ENCODE results near the gene GLRA1.
"Not testable (repeated sequence)": the region's sequence is repeated elsewhere in the genome, so short reads cannot be mapped to it uniquely, and the experiment has no call there.

Gene GLRA1

GRCh38 chr5:151902215-151902614 is 22.4 kb downstream of the GLRA1 start:
- no peak overlapping the region for H3K4me3 ChIP-seq (ENCODE audit: low read length in 2 of 2)
- H3K9me3 ChIP-seq (ENCODE audit: control insufficient read depth in 2 of 2, low read length in 2 of 2): no peaks in the 10 kb centered on the region
- H3K27me3 ChIP-seq (ENCODE audit: control insufficient read depth in 1 of 2, insufficient read depth in 2 of 2, low read length in 2 of 2): no peaks in the 10 kb centered on the region
- no peaks in the 10 kb centered on the region for H3K36me3 ChIP-seq (ENCODE audit: control insufficient read depth in 2 of 2, insufficient read depth in 2 of 2, low read length in 2 of 2)
- H3K9ac ChIP-seq (ENCODE audit: low read length in 2 of 2): no peak overlapping the region
- H3K4me1 ChIP-seq (ENCODE audit: control insufficient read depth, insufficient read depth, low read length): peaks cover 10% of the 10 kb centered on the region
- no peak overlapping the region for H3K27ac ChIP-seq (ENCODE audit: low read length)

GRCh38 chr5:151901611-151902010 is 23.0 kb downstream of the GLRA1 start:
- no peak overlapping the region for H3K9ac ChIP-seq (ENCODE audit: low read length in 2 of 2)
- H3K4me3 ChIP-seq (ENCODE audit: low read length in 2 of 2): no peak overlapping the region
- H3K27ac ChIP-seq (ENCODE audit: low read length): no peak overlapping the region
- no peaks in the 10 kb centered on the region for H3K36me3 ChIP-seq (ENCODE audit: control insufficient read depth in 2 of 2, insufficient read depth in 2 of 2, low read length in 2 of 2)
- H3K9me3 ChIP-seq (ENCODE audit: control insufficient read depth in 2 of 2, low read length in 2 of 2): no peaks in the 10 kb centered on the region
- peaks cover 11% of the 10 kb centered on the region for H3K4me1 ChIP-seq (ENCODE audit: control insufficient read depth, insufficient read depth, low read length)
- H3K27me3 ChIP-seq (ENCODE audit: control insufficient read depth in 1 of 2, insufficient read depth in 2 of 2, low read length in 2 of 2): no peaks in the 10 kb centered on the region

GRCh38 chr5:151900891-151901290 is 23.8 kb downstream of the GLRA1 start:
- Histone ChIP-seq H3K4me1 (ENCODE audit: control insufficient read depth, insufficient read depth, low read length) (peaks cover 16% of the 10 kb centered on the region), H3K27ac (ENCODE audit: low read length) (no peak overlapping the region), H3K36me3 (ENCODE audit: control insufficient read depth in 2 of 2, insufficient read depth in 2 of 2, low read length in 2 of 2) (no peaks in the 10 kb centered on the region), H3K9me3 (ENCODE audit: control insufficient read depth in 2 of 2, low read length in 2 of 2) (no peaks in the 10 kb centered on the region), H3K27me3 (ENCODE audit: control insufficient read depth in 1 of 2, insufficient read depth in 2 of 2, low read length in 2 of 2) (no peaks in the 10 kb centered on the region), H3K9ac (ENCODE audit: low read length in 2 of 2) (no peak overlapping the region), H3K4me3 (ENCODE audit: low read length in 2 of 2) (peak overlapping the region in 1 of 2 donors; percentile 9)

- Histone ChIP-seq H3K36me3 (ENCODE audit: control insufficient read depth in 2 of 2, insufficient read depth in 2 of 2, low read length in 2 of 2) (no peaks in the 10 kb centered on the region), H3K9ac (ENCODE audit: low read length in 2 of 2) (no peak overlapping the region), H3K4me3 (ENCODE audit: low read length in 2 of 2) (no peak overlapping the region), H3K27me3 (ENCODE audit: control insufficient read depth in 1 of 2, insufficient read depth in 2 of 2, low read length in 2 of 2) (no peaks in the 10 kb centered on the region), H3K9me3 (ENCODE audit: control insufficient read depth in 2 of 2, low read length in 2 of 2) (no peaks in the 10 kb centered on the region), H3K27ac (ENCODE audit: low read length) (no peak overlapping the region), H3K4me1 (ENCODE audit: control insufficient read depth, insufficient read depth, low read length) (peaks cover 22% of the 10 kb centered on the region)
These were observed 25.3 kb downstream of the GLRA1 start for GRCh38 chr5:151899399-151899798.

- Histone ChIP-seq H3K9me3 (ENCODE audit: control insufficient read depth in 2 of 2, low read length in 2 of 2) (no peaks in the 10 kb centered on the region), H3K27me3 (ENCODE audit: control insufficient read depth in 1 of 2, insufficient read depth in 2 of 2, low read length in 2 of 2) (no peaks in the 10 kb centered on the region), H3K36me3 (ENCODE audit: control insufficient read depth in 2 of 2, insufficient read depth in 2 of 2, low read length in 2 of 2) (no peaks in the 10 kb centered on the region), H3K4me3 (ENCODE audit: low read length in 2 of 2) (no peak overlapping the region), H3K9ac (ENCODE audit: low read length in 2 of 2) (no peak overlapping the region), H3K27ac (ENCODE audit: low read length) (no peak overlapping the region), H3K4me1 (ENCODE audit: control insufficient read depth, insufficient read depth, low read length) (peaks cover 22% of the 10 kb centered on the region)
These were observed 26.8 kb downstream of the GLRA1 start for GRCh38 chr5:151897896-151898295.

- no peak overlapping the region for H3K9ac ChIP-seq (ENCODE audit: low read length in 2 of 2)
- no peaks in the 10 kb centered on the region for H3K36me3 ChIP-seq (ENCODE audit: control insufficient read depth in 2 of 2, insufficient read depth in 2 of 2, low read length in 2 of 2)
- H3K27ac ChIP-seq (ENCODE audit: low read length): no peak overlapping the region
- peaks cover 22% of the 10 kb centered on the region for H3K4me1 ChIP-seq (ENCODE audit: control insufficient read depth, insufficient read depth, low read length)
- no peak overlapping the region for H3K4me3 ChIP-seq (ENCODE audit: low read length in 2 of 2)
- H3K9me3 ChIP-seq (ENCODE audit: control insufficient read depth in 2 of 2, low read length in 2 of 2): no peaks in the 10 kb centered on the region
- H3K27me3 ChIP-seq (ENCODE audit: control insufficient read depth in 1 of 2, insufficient read depth in 2 of 2, low read length in 2 of 2): no peaks in the 10 kb centered on the region
These were observed 27.6 kb downstream of the GLRA1 start for GRCh38 chr5:151897020-151897552.

- H3K9me3 ChIP-seq (ENCODE audit: control insufficient read depth in 2 of 2, low read length in 2 of 2): no peaks in the 10 kb centered on the region
- peaks cover 20% of the 10 kb centered on the region for H3K4me1 ChIP-seq (ENCODE audit: control insufficient read depth, insufficient read depth, low read length)
- no peaks in the 10 kb centered on the region for H3K27me3 ChIP-seq (ENCODE audit: control insufficient read depth in 1 of 2, insufficient read depth in 2 of 2, low read length in 2 of 2)
- H3K27ac ChIP-seq (ENCODE audit: low read length): no peak overlapping the region
- no peak overlapping the region for H3K4me3 ChIP-seq (ENCODE audit: low read length in 2 of 2)
- no peak overlapping the region for H3K9ac ChIP-seq (ENCODE audit: low read length in 2 of 2)
- no peaks in the 10 kb centered on the region for H3K36me3 ChIP-seq (ENCODE audit: control insufficient read depth in 2 of 2, insufficient read depth in 2 of 2, low read length in 2 of 2)
These were observed 28.5 kb downstream of the GLRA1 start for GRCh38 chr5:151896031-151896691.

GRCh38 chr5:151895660-151896030 is 29.0 kb downstream of the GLRA1 start:
- no peaks in the 10 kb centered on the region for H3K9me3 ChIP-seq (ENCODE audit: control insufficient read depth in 2 of 2, low read length in 2 of 2)
- H3K9ac ChIP-seq (ENCODE audit: low read length in 2 of 2): no peak overlapping the region
- no peaks in the 10 kb centered on the region for H3K27me3 ChIP-seq (ENCODE audit: control insufficient read depth in 1 of 2, insufficient read depth in 2 of 2, low read length in 2 of 2)
- H3K27ac ChIP-seq (ENCODE audit: low read length): no peak overlapping the region
- H3K4me1 ChIP-seq (ENCODE audit: control insufficient read depth, insufficient read depth, low read length): peaks cover 16% of the 10 kb centered on the region
- no peak overlapping the region for H3K4me3 ChIP-seq (ENCODE audit: low read length in 2 of 2)
- H3K36me3 ChIP-seq (ENCODE audit: control insufficient read depth in 2 of 2, insufficient read depth in 2 of 2, low read length in 2 of 2): no peaks in the 10 kb centered on the region

- H3K4me1 ChIP-seq (ENCODE audit: control insufficient read depth, insufficient read depth, low read length): peaks cover 12% of the 10 kb centered on the region
- not testable (repeated sequence) for H3K9ac ChIP-seq (ENCODE audit: low read length in 2 of 2); H3K27me3 ChIP-seq (ENCODE audit: control insufficient read depth in 1 of 2, insufficient read depth in 2 of 2, low read length in 2 of 2); H3K9me3 ChIP-seq (ENCODE audit: control insufficient read depth in 2 of 2, low read length in 2 of 2); H3K36me3 ChIP-seq (ENCODE audit: control insufficient read depth in 2 of 2, insufficient read depth in 2 of 2, low read length in 2 of 2); H3K4me3 ChIP-seq (ENCODE audit: low read length in 2 of 2); H3K27ac ChIP-seq (ENCODE audit: low read length)
These were observed 31.2 kb downstream of the GLRA1 start for GRCh38 chr5:151893485-151893884.

GRCh38 chr5:151892393-151892792 is 32.3 kb downstream of the GLRA1 start:
- H3K9me3 ChIP-seq (ENCODE audit: control insufficient read depth in 2 of 2, low read length in 2 of 2): no peaks in the 10 kb centered on the region

GRCh38 chr5:151890299-151890698 is 34.4 kb downstream of the GLRA1 start:
- peaks cover under 1% of the 10 kb centered on the region for H3K4me1 ChIP-seq (ENCODE audit: control insufficient read depth, insufficient read depth, low read length)
- H3K27ac ChIP-seq (ENCODE audit: low read length): no peak overlapping the region
- no peaks in the 10 kb centered on the region for H3K27me3 ChIP-seq (ENCODE audit: control insufficient read depth in 1 of 2, insufficient read depth in 2 of 2, low read length in 2 of 2)
- H3K36me3 ChIP-seq (ENCODE audit: control insufficient read depth in 2 of 2, insufficient read depth in 2 of 2, low read length in 2 of 2): no peaks in the 10 kb centered on the region
- H3K9ac ChIP-seq (ENCODE audit: low read length in 2 of 2): no peak overlapping the region
- H3K9me3 ChIP-seq (ENCODE audit: control insufficient read depth in 2 of 2, low read length in 2 of 2): no peaks in the 10 kb centered on the region
- H3K4me3 ChIP-seq (ENCODE audit: low read length in 2 of 2): no peak overlapping the region

More at GRCh38 chr5:151892393-151892792, 32.3 kb downstream of the GLRA1 start:
- Histone ChIP-seq H3K27me3 (ENCODE audit: control insufficient read depth in 1 of 2, insufficient read depth in 2 of 2, low read length in 2 of 2) (no peaks in the 10 kb centered on the region), H3K9ac (ENCODE audit: low read length in 2 of 2) (no peak overlapping the region), H3K36me3 (ENCODE audit: control insufficient read depth in 2 of 2, insufficient read depth in 2 of 2, low read length in 2 of 2) (no peaks in the 10 kb centered on the region), H3K4me1 (ENCODE audit: control insufficient read depth, insufficient read depth, low read length) (peaks cover 12% of the 10 kb centered on the region), H3K4me3 (ENCODE audit: low read length in 2 of 2) (no peak overlapping the region), H3K27ac (ENCODE audit: low read length) (no peak overlapping the region)
